IPS-18a (cell line): ENCODE measurements around the gene WNT1.

ENCODE experiments used
- H3K27ac ChIP-seq: one replicate; pipeline ENCODE4 v1.5.1; 2013; ENCODE audit warnings: low read length
- H3K27me3 ChIP-seq: one replicate; pipeline ENCODE4 v1.6.1; 2013; ENCODE audit warnings: mild to moderate bottlenecking, low read length; ENCODE audit not compliant: control insufficient read depth, insufficient read depth
- H3K36me3 ChIP-seq: one replicate; pipeline ENCODE4 v1.6.1; 2013; ENCODE audit warnings: low read depth, low read length; ENCODE audit not compliant: control insufficient read depth
- H3K4me1 ChIP-seq: one replicate; pipeline ENCODE4 v1.6.1; 2013; ENCODE audit warnings: low read depth, low read length; ENCODE audit not compliant: control insufficient read depth
- H3K4me3 ChIP-seq: one replicate; pipeline ENCODE4 v1.5.1; 2013; ENCODE audit warnings: low read length
- H3K9ac ChIP-seq: one replicate; pipeline ENCODE4 v1.6.1; 2013; ENCODE audit warnings: mild to moderate bottlenecking, low read length, moderate library complexity
- H3K9me3 ChIP-seq: one replicate; pipeline ENCODE4 v1.6.1; 2013; ENCODE audit warnings: low read depth, low read length; ENCODE audit not compliant: control insufficient read depth

WNT1 gene

DNA sequence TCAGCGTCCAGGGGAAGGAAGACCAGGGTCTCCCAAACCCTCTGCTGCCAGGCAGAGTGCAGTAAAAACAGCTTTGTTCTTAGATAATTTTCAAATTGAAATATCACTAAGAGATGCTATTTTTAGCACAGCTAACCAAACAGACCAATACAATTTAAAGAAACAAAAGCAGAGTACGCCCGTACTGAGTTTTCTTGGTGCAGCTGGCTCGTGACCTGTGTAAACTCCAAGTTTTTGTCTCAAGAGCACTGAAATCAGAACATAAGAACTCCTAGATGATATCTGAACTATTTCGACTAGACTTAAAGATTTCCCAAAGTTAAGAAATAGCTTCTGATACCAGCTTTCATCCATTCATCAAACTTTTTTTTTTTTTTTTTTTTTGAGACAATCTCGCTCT, 31.2 kb upstream of the WNT1 start:
- H3K4me3 ChIP-seq = no peak overlapping the region
- no peak overlapping the region for H3K27ac ChIP-seq
- no peaks in the 10 kb centered on the region for H3K4me1 ChIP-seq
- H3K9me3 ChIP-seq = no peaks in the 10 kb centered on the region
- peaks cover 17% of the 10 kb centered on the region for H3K36me3 ChIP-seq
- H3K27me3 ChIP-seq = no peaks in the 10 kb centered on the region
- H3K9ac ChIP-seq = no peak overlapping the region

- Histone ChIP-seq H3K9ac (no peak overlapping the region), H3K4me1 (no peaks in the 10 kb centered on the region), H3K27ac (no peak overlapping the region), H3K9me3 (no peaks in the 10 kb centered on the region), H3K36me3 (peaks cover 24% of the 10 kb centered on the region), H3K27me3 (no peaks in the 10 kb centered on the region), H3K4me3 (no peak overlapping the region)
Measured at GRCh38 chr12:48947727-48948126, 30.4 kb upstream of the WNT1 start.

DNA sequence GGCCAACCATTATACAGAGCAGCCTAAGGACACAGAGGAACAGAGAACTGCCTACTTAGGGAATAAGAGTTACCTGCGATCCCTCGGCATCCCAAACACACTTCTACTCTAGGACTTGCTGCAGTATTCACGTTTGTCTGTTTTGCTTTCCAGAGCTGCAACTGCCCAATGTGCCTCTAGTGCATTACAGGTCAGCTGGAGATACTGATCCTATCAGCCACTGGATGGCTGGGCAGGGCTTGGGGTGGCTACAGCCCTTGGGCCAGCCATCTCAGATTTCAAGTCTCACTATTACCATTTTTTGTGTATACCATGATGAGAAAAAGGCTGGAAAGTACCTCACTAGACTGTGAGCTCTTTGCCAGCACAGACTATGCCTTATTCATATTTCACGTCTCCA, 25.4 kb upstream of the WNT1 start:
- no peak overlapping the region for H3K9ac ChIP-seq
- H3K27ac ChIP-seq = no peak overlapping the region
- H3K4me3 ChIP-seq = no peak overlapping the region
- H3K9me3 ChIP-seq = no peaks in the 10 kb centered on the region
- no peaks in the 10 kb centered on the region for H3K27me3 ChIP-seq
- peaks cover 43% of the 10 kb centered on the region for H3K36me3 ChIP-seq
- peaks cover 13% of the 10 kb centered on the region for H3K4me1 ChIP-seq

GRCh38 chr12:48954061-48954460, 24.1 kb upstream of the WNT1 start:
- Histone ChIP-seq H3K9me3 (no peaks in the 10 kb centered on the region), H3K9ac (no peak overlapping the region), H3K4me3 (no peak overlapping the region), H3K4me1 (peaks cover 17% of the 10 kb centered on the region), H3K27me3 (no peaks in the 10 kb centered on the region), H3K27ac (no peak overlapping the region), H3K36me3 (peaks cover 40% of the 10 kb centered on the region)

DNA sequence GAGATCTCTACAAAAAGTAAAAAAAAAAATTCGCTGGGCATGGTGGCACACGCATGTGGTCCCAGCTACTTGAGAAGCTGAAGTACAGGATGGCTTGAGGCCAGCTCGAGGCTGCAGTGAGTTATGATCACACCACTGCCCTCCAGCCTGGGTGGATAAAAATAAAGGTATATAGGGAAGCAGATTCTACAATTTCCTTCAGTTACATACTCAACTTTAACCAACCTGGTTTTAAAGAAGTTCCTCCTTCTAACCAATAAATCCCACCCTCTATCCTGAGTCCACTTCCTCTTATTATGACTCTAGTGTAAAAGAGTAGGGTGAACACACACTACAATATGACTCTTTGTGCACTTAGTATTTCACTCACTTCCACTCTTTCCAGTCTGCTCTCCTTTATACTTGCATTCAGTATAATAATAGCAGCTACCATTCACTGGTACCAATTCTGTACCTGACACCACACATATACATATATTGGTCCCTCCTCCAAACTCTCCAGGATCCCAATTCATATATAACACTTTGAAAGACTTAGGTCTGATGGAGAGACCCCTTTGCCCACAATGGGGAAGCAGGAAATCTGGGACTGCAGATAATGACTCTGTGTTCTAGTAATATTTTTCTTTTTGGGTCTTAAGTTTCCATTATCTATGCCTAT, 23.2 kb upstream of the WNT1 start:
- Histone ChIP-seq H3K36me3 (peaks cover 34% of the 10 kb centered on the region), H3K27ac (no peak overlapping the region), H3K4me1 (peaks cover 17% of the 10 kb centered on the region), H3K27me3 (no peaks in the 10 kb centered on the region), H3K9me3 (no peaks in the 10 kb centered on the region), H3K9ac (no peak overlapping the region), H3K4me3 (peak overlapping the region; percentile 79)

DNA sequence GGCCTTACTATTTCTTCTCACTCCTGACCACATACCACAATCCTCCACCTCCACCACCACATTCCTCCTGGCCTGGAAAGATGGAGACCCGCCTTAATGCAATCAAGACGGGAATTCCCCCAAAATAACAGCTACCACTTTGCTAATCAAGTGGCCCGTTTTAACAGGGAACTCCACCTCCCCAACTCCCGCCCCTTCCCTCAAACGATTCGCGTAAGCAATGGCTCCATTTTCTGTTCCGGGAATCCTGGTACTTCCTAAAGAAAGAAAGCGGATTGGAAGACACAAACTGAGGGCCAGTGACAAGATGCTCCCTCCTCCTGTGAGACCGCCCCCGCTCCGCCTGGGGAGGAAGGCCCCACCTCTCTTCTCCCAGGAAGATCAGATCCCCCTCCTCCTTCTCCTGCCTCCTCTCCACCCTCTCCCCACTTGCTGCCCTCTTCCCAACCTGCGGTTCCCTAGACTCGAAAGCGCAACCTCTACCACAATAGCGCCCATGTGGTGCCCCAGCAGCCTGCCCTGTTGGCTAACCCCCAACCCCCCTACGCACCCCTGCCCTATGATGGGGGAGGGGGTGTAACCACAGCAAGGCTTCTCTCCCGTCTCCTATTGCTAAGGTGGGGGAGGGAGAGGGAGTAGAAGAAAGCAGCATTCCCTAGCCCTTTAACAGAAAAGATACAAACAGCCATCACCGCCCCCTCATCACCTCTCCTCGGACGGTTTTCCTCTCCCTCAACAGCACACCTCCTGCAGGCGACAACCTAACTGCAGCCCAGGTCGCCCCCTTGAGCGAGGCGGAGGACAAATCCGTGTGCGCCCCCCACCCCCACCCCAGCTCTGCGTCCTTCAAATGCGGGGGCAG, 21.6 kb upstream of the WNT1 start:
- H3K27me3 ChIP-seq = no peaks in the 10 kb centered on the region
- peak overlapping the region; percentile 79 for H3K4me3 ChIP-seq
- peak overlapping the region; percentile 95 for H3K9ac ChIP-seq
- H3K27ac ChIP-seq = peak overlapping the region; percentile 81
- peaks cover 17% of the 10 kb centered on the region for H3K4me1 ChIP-seq
- peaks cover 34% of the 10 kb centered on the region for H3K36me3 ChIP-seq
- no peaks in the 10 kb centered on the region for H3K9me3 ChIP-seq

GRCh38 chr12:48957141-48958048, 20.7 kb upstream of the WNT1 start, which contains the start of gene ARF3:
Gene ARF3, minus strand, starts transcription at chr12:48957487. Its CDS starts 16,392 bp downstream, at chr12:48941095.
- Histone ChIP-seq H3K4me3 (peak within 1 kb of the TSS; percentile 79), H3K36me3 (peaks cover 29% of the 10 kb centered on the region), H3K9ac (peak within 1 kb of the TSS; percentile 95), H3K27ac (peak within 1 kb of the TSS; percentile 81), H3K9me3 (no peaks in the 10 kb centered on the region), H3K4me1 (peaks cover 17% of the 10 kb centered on the region), H3K27me3 (no peaks in the 10 kb centered on the region)

DNA sequence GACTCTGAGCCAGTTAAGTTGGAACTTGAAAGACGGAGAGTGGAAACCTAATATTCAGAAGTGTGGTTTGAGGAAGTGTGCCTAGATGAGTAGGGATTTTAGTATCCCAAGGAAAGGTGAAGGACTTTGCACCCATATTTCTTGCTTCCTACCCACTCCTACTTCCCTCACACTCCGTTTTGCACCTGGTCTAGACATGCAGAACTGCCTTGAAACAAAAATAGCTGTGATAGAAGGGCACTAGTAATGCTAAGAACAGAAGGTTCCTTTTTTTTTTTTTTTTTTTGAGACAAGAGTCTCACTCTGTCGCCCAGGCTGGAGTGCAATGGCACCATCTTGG, 20.1 kb upstream of the WNT1 start:
- peak overlapping the region; percentile 13 for H3K27ac ChIP-seq
- no peaks in the 10 kb centered on the region for H3K9me3 ChIP-seq
- peaks cover 17% of the 10 kb centered on the region for H3K4me1 ChIP-seq
- H3K9ac ChIP-seq = peak overlapping the region; percentile 95
- no peaks in the 10 kb centered on the region for H3K27me3 ChIP-seq
- H3K4me3 ChIP-seq = peak overlapping the region; percentile 79
- H3K36me3 ChIP-seq = peaks cover 23% of the 10 kb centered on the region

GRCh38 chr12:48960834-48961233, 17.3 kb upstream of the WNT1 start:
- Histone ChIP-seq H3K36me3 (no peaks in the 10 kb centered on the region), H3K27me3 (peaks cover 3% of the 10 kb centered on the region), H3K9me3 (no peaks in the 10 kb centered on the region), H3K4me3 (no peak overlapping the region), H3K27ac (no peak overlapping the region), H3K9ac (no peak overlapping the region), H3K4me1 (peaks cover 23% of the 10 kb centered on the region)

- H3K4me1 ChIP-seq = peaks cover 27% of the 10 kb centered on the region
Measured at GRCh38 chr12:48961331-48961730, 16.8 kb upstream of the WNT1 start.

GRCh38 chr12:48961801-48962200, 16.3 kb upstream of the WNT1 start:
- Histone ChIP-seq H3K9ac (no peak overlapping the region), H3K36me3 (no peaks in the 10 kb centered on the region), H3K27ac (no peak overlapping the region), H3K4me1 (peaks cover 30% of the 10 kb centered on the region), H3K9me3 (no peaks in the 10 kb centered on the region), H3K27me3 (peaks cover 12% of the 10 kb centered on the region), H3K4me3 (no peak overlapping the region)

More at GRCh38 chr12:48961331-48961730, 16.8 kb upstream of the WNT1 start:
- Histone ChIP-seq H3K9ac (no peak overlapping the region), H3K36me3 (no peaks in the 10 kb centered on the region), H3K27ac (no peak overlapping the region), H3K9me3 (no peaks in the 10 kb centered on the region), H3K27me3 (peaks cover 8% of the 10 kb centered on the region), H3K4me3 (no peak overlapping the region)
